ENCODE data around the gene RIN3.

Gene RIN3

GRCh38 chr14:92487513-92488133, 26.0 kb upstream of the RIN3 start:
- DNase-seq: no peak

GRCh38 chr14:92489394-92490238, 24.0 kb upstream of the RIN3 start:
- DNase-seq: no peak

GRCh38 chr14:92490239-92490959, 23.2 kb upstream of the RIN3 start:
- no peak for DNase-seq

- no peak for DNase-seq
Measured at GRCh38 chr14:92491782-92492181, 21.8 kb upstream of the RIN3 start.

GRCh38 chr14:92492258-92492657, 21.3 kb upstream of the RIN3 start:
- DNase-seq: no peak

- DNase-seq: no peak
Measured at GRCh38 chr14:92493024-92493423, 20.6 kb upstream of the RIN3 start.

GRCh38 chr14:92493492-92493891, 20.1 kb upstream of the RIN3 start:
- DNase-seq: no peak

GRCh38 chr14:92494512-92494911, 19.1 kb upstream of the RIN3 start:
- DNase-seq: no peak

GRCh38 chr14:92495027-92495426, 18.6 kb upstream of the RIN3 start:
- DNase-seq: no peak

GRCh38 chr14:92496191-92496857, 17.3 kb upstream of the RIN3 start:
- DNase-seq: no peak

GRCh38 chr14:92497391-92497790, 16.2 kb upstream of the RIN3 start:
- no peak for DNase-seq

GRCh38 chr14:92499234-92499633, 14.3 kb upstream of the RIN3 start:
- no peak for DNase-seq

GRCh38 chr14:92500491-92500941, 13.1 kb upstream of the RIN3 start:
- DNase-seq: no peak

GRCh38 chr14:92501891-92502351, 11.7 kb upstream of the RIN3 start:
- DNase-seq: no peak

GRCh38 chr14:92502541-92503286, 10.9 kb upstream of the RIN3 start:
- no peak for DNase-seq

GRCh38 chr14:92503756-92504491, 9.7 kb upstream of the RIN3 start:
- DNase-seq: no peak

- no peak for DNase-seq
Measured at GRCh38 chr14:92505826-92506225, 7.8 kb upstream of the RIN3 start.

GRCh38 chr14:92506231-92506630, 7.3 kb upstream of the RIN3 start:
- no peak for DNase-seq

GRCh38 chr14:92507174-92507768, 6.3 kb upstream of the RIN3 start:
- DNase-seq: no peak

- no peak for DNase-seq
Measured at GRCh38 chr14:92510972-92511371, 2.6 kb upstream of the RIN3 start.

Measured in stimulated activated CD4-positive, alpha-beta T cell treated with anti-CD3 and anti-CD28 coated beads, Interleukin-1b, Interleukin-23, amount 100 ng/mL, for 48 hours (primary cell).